HepG2 (cell line): ENCODE data around the gene PRKAG1. TPM values are rescaled to one million over a fixed set of nuclear protein-coding genes. Genes with fewer than 3 reads are reported as not detected.

ENCODE experiments used
- ATAC-seq: fragments of 200-7000 bp; cut with Tn5 transposase; 3 replicates; pipeline ENCODE4 v1.9.1; 2020; ENCODE audit warnings: mild to moderate bottlenecking, moderate library complexity
- BruUV-seq: library from RNA; stranded (reverse); fragments of 400-500 nt; replicated peaks from 2 replicates; lab custom pipeline; 2021; lab: Mats Ljungman, UMichigan
- CTCF ChIA-PET: fragments of 300-600 bp; formaldehyde crosslinking; extraction: SDS; loops from one replicate; lab custom pipeline; 2021; ENCODE audit warnings: low total read pairs, inconsistent platforms, low intra/inter-chr PET ratio; lab: Yijun Ruan, JAX
- POLR2A ChIA-PET: fragments of 350-600 bp; sonication (Branson Sonifier 250); formaldehyde crosslinking; loops from one replicate; lab custom pipeline; 2020; ENCODE audit warnings: antibody characterized with exemption, inconsistent platforms; lab: Yijun Ruan, JAX
- DNase-seq: peaks from one replicate; pipeline ENCODE4 v3.0.0-alpha.2; 2015; ENCODE audit warnings: low spot score
- FAIRE-seq: peaks from 3 replicates; lab custom pipeline; 2011; peaks lifted over from hg19 to GRCh38; lab: Jason Lieb, UNC
- H2AFZ ChIP-seq: one replicate; pipeline ENCODE4 v1.6.1; 2011; ENCODE audit warnings: low read length, inconsistent platforms
- H3K27ac ChIP-seq: fragments of 300-600 bp; 3 replicates; pipeline ENCODE4 v1.8.0; 2011; ENCODE audit warnings: mixed run types, mild to moderate bottlenecking, mixed read lengths, low read length, inconsistent platforms; ENCODE audit not compliant: insufficient read depth; ENCODE audit errors: extremely low read length
- H3K27me3 ChIP-seq, 2 experiments: fragments of 200-600 bp in 1 of 2; 2 replicates in 1 of 2; 3 replicates in 1 of 2; pipeline versions ENCODE4 v1.6.0 to v1.8.0; 2011; ENCODE audit warnings: low read length in 2 of 2, mild to moderate bottlenecking in 2 of 2, moderate library complexity in 2 of 2, inconsistent platforms in 1 of 2; ENCODE audit not compliant: insufficient read depth in 2 of 2, control insufficient read depth in 1 of 2
- H3K36me3 ChIP-seq, 2 experiments: fragments of 200-600 bp in 1 of 2; replicated peaks in 1 of 2; 2 replicates in 1 of 2; 3 replicates in 1 of 2; pipeline versions ENCODE4 v1.5.1 to v1.8.0; 2011; ENCODE audit warnings: low read length in 2 of 2, inconsistent platforms in 1 of 2; ENCODE audit not compliant: insufficient read depth in 2 of 2, control insufficient read depth in 1 of 2
- H3K4me1 ChIP-seq: 2 replicates; pipeline ENCODE4 v1.5.1; 2012; ENCODE audit warnings: low read length, inconsistent platforms; ENCODE audit not compliant: insufficient read depth
- H3K4me2 ChIP-seq: 2 replicates; pipeline ENCODE4 v1.6.0; 2011; ENCODE audit warnings: low read depth, low read length, inconsistent platforms
- H3K4me3 ChIP-seq, 3 experiments: fragments of 200-600 bp in 1 of 3; sonication (generic), shearing (Covaris generic) in 1 of 3; replicated peaks in 1 of 3; 2 replicates each; pipeline ENCODE4 v1.5.1; 2011 to 2016; ENCODE audit warnings: low read length in 3 of 3, inconsistent platforms in 2 of 3, low read depth in 2 of 3, mild to moderate bottlenecking in 2 of 3, control low read depth in 1 of 3, mixed read lengths in 1 of 3; ENCODE audit not compliant: insufficient read depth in 1 of 3
- H3K79me2 ChIP-seq: one replicate; pipeline ENCODE4 v1.6.1; 2011; ENCODE audit warnings: low read length, inconsistent platforms; ENCODE audit not compliant: insufficient read depth
- H3K9ac ChIP-seq: 2 replicates; pipeline ENCODE4 v1.6.0; 2011; ENCODE audit warnings: mild to moderate bottlenecking, low read depth, low read length, inconsistent platforms; ENCODE audit not compliant: insufficient read depth
- H3K9me3 ChIP-seq: 2 replicates; pipeline ENCODE4 v1.5.1; 2012; ENCODE audit warnings: mild to moderate bottlenecking, low read length
- H4K20me1 ChIP-seq: 2 replicates; pipeline ENCODE4 v1.6.0; 2011; ENCODE audit warnings: inconsistent platforms, mild to moderate bottlenecking, low read length, moderate library complexity; ENCODE audit not compliant: insufficient read depth
- HDAC1 ChIP-seq: sonication (generic); formaldehyde crosslinking; IDR thresholded peaks from 2 replicates; pipeline ENCODE4 v1.5.1; 2020; ENCODE audit warnings: mild to moderate bottlenecking, missing genetic modification reagents
- NCOA2 ChIP-seq: sonication (generic); formaldehyde crosslinking; IDR thresholded peaks from 2 replicates; pipeline ENCODE4 v1.8.0; 2022; ENCODE audit warnings: inconsistent platforms
- SMAD1 ChIP-seq: sonication (generic); formaldehyde crosslinking; IDR thresholded peaks from 2 replicates; pipeline ENCODE4 v1.4.0; 2020; ENCODE audit warnings: missing genetic modification reagents, low read depth, mild to moderate bottlenecking, borderline replicate concordance
- ZNF24 ChIP-seq: fragments of 450-650 bp; IDR thresholded peaks from 2 replicates; pipeline ENCODE4 v1.6.1; 2017; ENCODE audit warnings: antibody characterized with exemption, mild to moderate bottlenecking
- ZNF557 ChIP-seq: sonication (generic); formaldehyde crosslinking; IDR thresholded peaks from 2 replicates; pipeline ENCODE4 v1.4.0; 2020; ENCODE audit warnings: missing genetic modification reagents
- WGBS: methylation state at CpG from one replicate; pipeline ENCODE4 v1.1.6; 2017; ENCODE audit warnings: low lambda C conversion rate; 5-methylcytosine and 5-hydroxymethylcytosine counted together
- in situ Hi-C: cut with HindIII; loops from 2 replicates; pipeline ENCODE4 v1.10.0; 2017; ENCODE audit warnings: low pct_unique_long_range_greater_than_20kb; ENCODE audit not compliant: extremely low pct_ligation_motif_present
- intact Hi-C: fragments of 100-400 bp; cut with micrococcal nuclease; formaldehyde crosslinking; loops from one replicate; pipeline ENCODE4 v1.10.0; 2022; ENCODE audit not compliant: unreplicated experiment
- polyA plus RNA-seq, 8 experiments: library from polyadenylated mRNA; depleted of rRNA in 3 of 8; stranded (reverse) in 7 of 8; unstranded in 1 of 8; fragments of >200 nt; fragmentation: Illumina TruSeq in 4 of 8; extraction: Trizol in 4 of 8; gene quantifications; 2 replicates each; pipeline versions ENCODE4 v1.2.1 to v1.2.3, GENCODE V29; 2011 to 2016; ENCODE audit warnings: low read depth in 4 of 8, missing spikeins in 1 of 8, mixed read lengths in 1 of 8; ENCODE audit not compliant: insufficient read depth in 1 of 8
- total RNA-seq, 5 experiments: library from RNA; depleted of rRNA; stranded (reverse); fragments of >200 nt; fragmentation: Illumina TruSeq; extraction: Trizol; gene quantifications; 2 replicates each; pipeline ENCODE4 v1.2.3, GENCODE V29; 2016; ENCODE audit warnings: low read depth in 1 of 5
- TF ChIP-seq, protein P1 (sequence below): sonication (generic); formaldehyde crosslinking; IDR thresholded peaks from 2 replicates; pipeline ENCODE4 v1.4.0; 2020; ENCODE audit warnings: missing genetic modification reagents
- TF ChIP-seq, protein P2 (sequence below): sonication (generic); formaldehyde crosslinking; IDR thresholded peaks from 2 replicates; pipeline ENCODE4 v1.4.0; 2020; ENCODE audit warnings: missing genetic modification reagents
- TF ChIP-seq, protein P3 (sequence below): sonication (generic); formaldehyde crosslinking; IDR thresholded peaks from 2 replicates; pipeline ENCODE4 v1.5.0; 2020; ENCODE audit warnings: mild to moderate bottlenecking, missing genetic modification reagents, borderline replicate concordance

Gene PRKAG1
- total and polyA plus RNA-seq, 2 of the 13 experiments (the other 11 are each of a cell fraction or from before 2014, with no cell fraction given): 26.1 to 32.8 TPM

DNA sequence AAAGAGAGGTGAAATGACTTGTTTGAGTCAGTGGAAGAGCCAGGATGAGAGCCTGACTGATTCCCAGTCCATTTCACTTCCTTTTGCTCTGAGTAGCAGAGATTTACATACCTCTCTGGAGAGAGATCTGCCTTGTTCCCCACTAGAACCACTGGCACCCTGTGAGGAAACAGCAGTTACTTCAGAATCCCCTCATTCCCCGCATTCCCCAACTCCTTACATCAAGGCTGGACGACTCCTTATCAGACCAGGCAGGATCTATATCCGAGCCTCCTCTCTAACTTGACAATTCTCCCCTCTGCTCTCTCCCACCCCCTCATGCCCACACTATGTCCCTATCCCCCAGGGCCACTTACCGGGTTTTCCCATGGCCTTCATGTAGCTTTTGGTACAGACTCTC lies 47.5 kb upstream of the PRKAG1 start:
- no peaks in the 10 kb centered on the region; a peak in 1 of 5 replicates for H3K27me3 ChIP-seq
- H3K79me2 ChIP-seq: no peaks in the 10 kb centered on the region
- no peaks in the 10 kb centered on the region for H3K9me3 ChIP-seq
- TF ChIP-seq NCOA2 (CRISPR knock-in tag) (no peak), ZNF24 (no peak), HDAC1 (CRISPR knock-in tag) (no peak), ZNF557 (CRISPR knock-in tag) (no peak), SMAD1 (CRISPR knock-in tag) (no peak)
- TF ChIP-seq, protein P1, sequence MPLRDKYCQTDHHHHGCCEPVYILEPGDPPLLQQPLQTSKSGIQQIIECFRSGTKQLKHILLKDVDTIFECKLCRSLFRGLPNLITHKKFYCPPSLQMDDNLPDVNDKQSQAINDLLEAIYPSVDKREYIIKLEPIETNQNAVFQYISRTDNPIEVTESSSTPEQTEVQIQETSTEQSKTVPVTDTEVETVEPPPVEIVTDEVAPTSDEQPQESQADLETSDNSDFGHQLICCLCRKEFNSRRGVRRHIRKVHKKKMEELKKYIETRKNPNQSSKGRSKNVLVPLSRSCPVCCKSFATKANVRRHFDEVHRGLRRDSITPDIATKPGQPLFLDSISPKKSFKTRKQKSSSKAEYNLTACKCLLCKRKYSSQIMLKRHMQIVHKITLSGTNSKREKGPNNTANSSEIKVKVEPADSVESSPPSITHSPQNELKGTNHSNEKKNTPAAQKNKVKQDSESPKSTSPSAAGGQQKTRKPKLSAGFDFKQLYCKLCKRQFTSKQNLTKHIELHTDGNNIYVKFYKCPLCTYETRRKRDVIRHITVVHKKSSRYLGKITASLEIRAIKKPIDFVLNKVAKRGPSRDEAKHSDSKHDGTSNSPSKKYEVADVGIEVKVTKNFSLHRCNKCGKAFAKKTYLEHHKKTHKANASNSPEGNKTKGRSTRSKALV (CRISPR knock-in tag): no peak
- TF ChIP-seq, protein P2, sequence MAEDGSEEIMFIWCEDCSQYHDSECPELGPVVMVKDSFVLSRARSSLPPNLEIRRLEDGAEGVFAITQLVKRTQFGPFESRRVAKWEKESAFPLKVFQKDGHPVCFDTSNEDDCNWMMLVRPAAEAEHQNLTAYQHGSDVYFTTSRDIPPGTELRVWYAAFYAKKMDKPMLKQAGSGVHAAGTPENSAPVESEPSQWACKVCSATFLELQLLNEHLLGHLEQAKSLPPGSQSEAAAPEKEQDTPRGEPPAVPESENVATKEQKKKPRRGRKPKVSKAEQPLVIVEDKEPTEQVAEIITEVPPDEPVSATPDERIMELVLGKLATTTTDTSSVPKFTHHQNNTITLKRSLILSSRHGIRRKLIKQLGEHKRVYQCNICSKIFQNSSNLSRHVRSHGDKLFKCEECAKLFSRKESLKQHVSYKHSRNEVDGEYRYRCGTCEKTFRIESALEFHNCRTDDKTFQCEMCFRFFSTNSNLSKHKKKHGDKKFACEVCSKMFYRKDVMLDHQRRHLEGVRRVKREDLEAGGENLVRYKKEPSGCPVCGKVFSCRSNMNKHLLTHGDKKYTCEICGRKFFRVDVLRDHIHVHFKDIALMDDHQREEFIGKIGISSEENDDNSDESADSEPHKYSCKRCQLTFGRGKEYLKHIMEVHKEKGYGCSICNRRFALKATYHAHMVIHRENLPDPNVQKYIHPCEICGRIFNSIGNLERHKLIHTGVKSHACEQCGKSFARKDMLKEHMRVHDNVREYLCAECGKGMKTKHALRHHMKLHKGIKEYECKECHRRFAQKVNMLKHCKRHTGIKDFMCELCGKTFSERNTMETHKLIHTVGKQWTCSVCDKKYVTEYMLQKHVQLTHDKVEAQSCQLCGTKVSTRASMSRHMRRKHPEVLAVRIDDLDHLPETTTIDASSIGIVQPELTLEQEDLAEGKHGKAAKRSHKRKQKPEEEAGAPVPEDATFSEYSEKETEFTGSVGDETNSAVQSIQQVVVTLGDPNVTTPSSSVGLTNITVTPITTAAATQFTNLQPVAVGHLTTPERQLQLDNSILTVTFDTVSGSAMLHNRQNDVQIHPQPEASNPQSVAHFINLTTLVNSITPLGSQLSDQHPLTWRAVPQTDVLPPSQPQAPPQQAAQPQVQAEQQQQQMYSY (CRISPR knock-in tag): no peak
- TF ChIP-seq, protein P3, sequence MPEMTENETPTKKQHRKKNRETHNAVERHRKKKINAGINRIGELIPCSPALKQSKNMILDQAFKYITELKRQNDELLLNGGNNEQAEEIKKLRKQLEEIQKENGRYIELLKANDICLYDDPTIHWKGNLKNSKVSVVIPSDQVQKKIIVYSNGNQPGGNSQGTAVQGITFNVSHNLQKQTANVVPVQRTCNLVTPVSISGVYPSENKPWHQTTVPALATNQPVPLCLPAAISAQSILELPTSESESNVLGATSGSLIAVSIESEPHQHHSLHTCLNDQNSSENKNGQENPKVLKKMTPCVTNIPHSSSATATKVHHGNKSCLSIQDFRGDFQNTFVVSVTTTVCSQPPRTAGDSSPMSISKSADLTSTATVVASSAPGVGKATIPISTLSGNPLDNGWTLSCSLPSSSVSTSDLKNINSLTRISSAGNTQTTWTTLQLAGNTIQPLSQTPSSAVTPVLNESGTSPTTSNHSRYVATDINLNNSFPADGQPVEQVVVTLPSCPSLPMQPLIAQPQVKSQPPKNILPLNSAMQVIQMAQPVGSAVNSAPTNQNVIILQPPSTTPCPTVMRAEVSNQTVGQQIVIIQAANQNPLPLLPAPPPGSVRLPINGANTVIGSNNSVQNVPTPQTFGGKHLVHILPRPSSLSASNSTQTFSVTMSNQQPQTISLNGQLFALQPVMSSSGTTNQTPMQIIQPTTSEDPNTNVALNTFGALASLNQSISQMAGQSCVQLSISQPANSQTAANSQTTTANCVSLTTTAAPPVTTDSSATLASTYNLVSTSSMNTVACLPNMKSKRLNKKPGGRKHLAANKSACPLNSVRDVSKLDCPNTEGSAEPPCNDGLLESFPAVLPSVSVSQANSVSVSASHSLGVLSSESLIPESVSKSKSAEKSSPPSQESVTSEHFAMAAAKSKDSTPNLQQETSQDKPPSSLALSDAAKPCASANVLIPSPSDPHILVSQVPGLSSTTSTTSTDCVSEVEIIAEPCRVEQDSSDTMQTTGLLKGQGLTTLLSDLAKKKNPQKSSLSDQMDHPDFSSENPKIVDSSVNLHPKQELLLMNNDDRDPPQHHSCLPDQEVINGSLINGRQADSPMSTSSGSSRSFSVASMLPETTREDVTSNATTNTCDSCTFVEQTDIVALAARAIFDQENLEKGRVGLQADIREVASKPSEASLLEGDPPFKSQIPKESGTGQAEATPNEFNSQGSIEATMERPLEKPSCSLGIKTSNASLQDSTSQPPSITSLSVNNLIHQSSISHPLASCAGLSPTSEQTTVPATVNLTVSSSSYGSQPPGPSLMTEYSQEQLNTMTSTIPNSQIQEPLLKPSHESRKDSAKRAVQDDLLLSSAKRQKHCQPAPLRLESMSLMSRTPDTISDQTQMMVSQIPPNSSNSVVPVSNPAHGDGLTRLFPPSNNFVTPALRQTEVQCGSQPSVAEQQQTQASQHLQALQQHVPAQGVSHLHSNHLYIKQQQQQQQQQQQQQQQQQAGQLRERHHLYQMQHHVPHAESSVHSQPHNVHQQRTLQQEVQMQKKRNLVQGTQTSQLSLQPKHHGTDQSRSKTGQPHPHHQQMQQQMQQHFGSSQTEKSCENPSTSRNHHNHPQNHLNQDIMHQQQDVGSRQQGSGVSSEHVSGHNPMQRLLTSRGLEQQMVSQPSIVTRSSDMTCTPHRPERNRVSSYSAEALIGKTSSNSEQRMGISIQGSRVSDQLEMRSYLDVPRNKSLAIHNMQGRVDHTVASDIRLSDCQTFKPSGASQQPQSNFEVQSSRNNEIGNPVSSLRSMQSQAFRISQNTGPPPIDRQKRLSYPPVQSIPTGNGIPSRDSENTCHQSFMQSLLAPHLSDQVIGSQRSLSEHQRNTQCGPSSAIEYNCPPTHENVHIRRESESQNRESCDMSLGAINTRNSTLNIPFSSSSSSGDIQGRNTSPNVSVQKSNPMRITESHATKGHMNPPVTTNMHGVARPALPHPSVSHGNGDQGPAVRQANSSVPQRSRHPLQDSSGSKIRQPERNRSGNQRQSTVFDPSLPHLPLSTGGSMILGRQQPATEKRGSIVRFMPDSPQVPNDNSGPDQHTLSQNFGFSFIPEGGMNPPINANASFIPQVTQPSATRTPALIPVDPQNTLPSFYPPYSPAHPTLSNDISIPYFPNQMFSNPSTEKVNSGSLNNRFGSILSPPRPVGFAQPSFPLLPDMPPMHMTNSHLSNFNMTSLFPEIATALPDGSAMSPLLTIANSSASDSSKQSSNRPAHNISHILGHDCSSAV (CRISPR knock-in tag): no peak
- ATAC-seq (no peak), FAIRE-seq (no peak), DNase-seq (no peak)
- ChIA-PET POLR2A (no interaction called here), CTCF (no interaction called here)
- no peak overlapping the region for H3K9ac ChIP-seq
- BruUV-seq: no TSS peak
- no peak overlapping the region for H3K27ac ChIP-seq
- in situ Hi-C loops: loop anchor here (5.0 kb wide), 1 partner anchor 56 kb away; no protein-coding TSS in a partner anchor
- peaks cover 38% of the 10 kb centered on the region for H3K4me1 ChIP-seq
- intact Hi-C loops: no loop called here
- WGBS: 84% methylated on average over 4 of the region's 4 CpGs
- H3K4me3 ChIP-seq: no peak overlapping the region
- no peak overlapping the region for H3K4me2 ChIP-seq
- no peaks in the 10 kb centered on the region for H4K20me1 ChIP-seq
- no peak overlapping the region for H2AFZ ChIP-seq
- no peaks in the 10 kb centered on the region for H3K36me3 ChIP-seq
